WERI-Rb-1 (cell line): Measurements from ENCODE around the gene NEDD8.
A peak's percentile ranks its signal among the peaks of the same experiment; 100 is the strongest.

Source experiments
- DNase-seq: peaks from one replicate; pipeline ENCODE4 v3.0.0-alpha.2; 2020
- H3K27ac ChIP-seq: fragments of 250-450 bp; sonication (Bioruptor Pico); 2 replicates; pipeline ENCODE4 v1.5.1; 2020; ENCODE audit warnings: mild to moderate bottlenecking, moderate library complexity
- H3K27me3 ChIP-seq: fragments of 250-450 bp; sonication (Bioruptor Pico); 2 replicates; pipeline ENCODE4 v1.5.1; 2021; ENCODE audit warnings: mild to moderate bottlenecking, low read depth, moderate library complexity; ENCODE audit not compliant: insufficient read depth, severe bottlenecking
- H3K36me3 ChIP-seq: fragments of 250-450 bp; sonication (Bioruptor Pico); 2 replicates; pipeline ENCODE4 v1.5.1; 2020; ENCODE audit warnings: mild to moderate bottlenecking, moderate library complexity
- H3K4me3 ChIP-seq: 2 replicates; pipeline ENCODE4 v1.5.1; 2011; ENCODE audit warnings: low read depth, mild to moderate bottlenecking, control low read depth, low read length
- H3K9me3 ChIP-seq: fragments of 250-450 bp; sonication (Bioruptor Pico); 2 replicates; pipeline ENCODE4 v1.5.1; 2021; ENCODE audit warnings: mild to moderate bottlenecking, moderate library complexity; ENCODE audit not compliant: severe bottlenecking
- CTCF ChIP-seq: IDR thresholded peaks from 2 replicates; pipeline ENCODE4 v1.5.1; 2011; ENCODE audit warnings: low read depth, mild to moderate bottlenecking, control low read depth, inconsistent platforms, low read length

NEDD8 gene

DNA sequence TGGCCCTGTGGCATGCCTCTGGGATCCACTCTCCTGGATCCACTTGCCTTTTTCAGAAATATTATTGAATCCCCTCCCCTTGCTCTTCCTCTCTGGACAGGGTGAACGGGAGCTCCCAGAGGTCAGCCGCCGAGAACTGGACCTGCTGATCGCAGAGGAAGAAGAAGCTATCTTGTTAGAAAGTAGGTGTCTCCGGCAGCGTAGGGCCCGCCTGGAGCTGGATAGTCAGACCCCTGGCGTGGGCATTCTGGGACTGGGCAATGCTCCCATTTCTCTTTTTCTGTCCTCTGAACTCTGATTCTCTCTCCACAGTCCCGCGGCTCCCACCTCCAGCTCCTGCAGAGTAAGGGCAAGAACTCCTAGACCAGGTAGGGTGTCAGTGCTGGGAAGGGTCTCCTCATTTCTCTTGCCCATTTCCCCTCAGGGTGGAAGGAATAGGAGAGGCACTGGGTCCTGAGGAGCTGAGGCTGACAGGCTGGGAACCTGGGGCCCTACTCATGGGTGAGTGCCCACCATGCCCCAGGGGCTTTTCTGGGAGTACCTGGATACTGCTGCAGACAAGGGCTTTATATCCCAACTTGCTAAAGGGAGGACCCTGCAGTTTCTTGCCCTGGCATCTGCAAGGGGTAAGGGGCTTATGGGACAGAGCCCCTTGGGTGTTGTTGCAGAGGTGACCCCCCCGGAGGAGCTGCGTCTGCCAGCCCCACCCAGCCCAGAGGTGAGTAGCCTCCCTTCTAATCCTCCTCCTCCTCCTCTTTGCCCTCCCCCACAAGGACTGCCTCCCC lies 54.9 kb downstream of the NEDD8 start:
- Histone ChIP-seq H3K4me3 (no peak overlapping the region), H3K27ac (no peak overlapping the region), H3K36me3 (peaks cover 94% of the 10 kb centered on the region), H3K27me3 (no peaks in the 10 kb centered on the region), H3K9me3 (no peaks in the 10 kb centered on the region)
- no peak for DNase-seq
- TF ChIP-seq CTCF = no peak

GRCh38 chr14:24176599-24176998 lies 55.6 kb downstream of the NEDD8 start:
- Histone ChIP-seq H3K27ac (no peak overlapping the region), H3K4me3 (no peak overlapping the region), H3K36me3 (peaks cover 91% of the 10 kb centered on the region), H3K27me3 (no peaks in the 10 kb centered on the region), H3K9me3 (no peaks in the 10 kb centered on the region)
- TF ChIP-seq CTCF = no peak
- DNase-seq = no peak

DNA sequence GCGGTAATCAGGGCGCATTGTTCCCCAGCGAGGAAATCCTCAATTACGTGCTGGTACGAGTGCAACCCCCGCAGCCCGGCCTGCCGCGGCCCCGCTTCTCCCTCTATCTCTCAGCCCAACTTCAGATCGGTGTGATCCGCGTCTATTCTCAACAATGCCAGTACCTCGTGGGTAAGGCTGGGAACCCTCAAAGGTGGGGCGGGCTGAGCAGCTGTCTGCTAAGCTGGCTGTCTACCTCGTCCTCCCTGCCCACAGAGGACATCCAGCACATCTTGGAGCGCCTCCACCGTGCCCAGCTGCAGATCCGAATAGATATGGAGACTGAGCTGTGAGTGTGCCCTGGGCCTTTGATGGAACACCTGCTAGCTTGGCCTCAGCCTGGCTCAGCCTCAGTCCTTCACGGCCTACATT lies 59.3 kb downstream of the NEDD8 start:
- H3K9me3 ChIP-seq = no peaks in the 10 kb centered on the region

DNA sequence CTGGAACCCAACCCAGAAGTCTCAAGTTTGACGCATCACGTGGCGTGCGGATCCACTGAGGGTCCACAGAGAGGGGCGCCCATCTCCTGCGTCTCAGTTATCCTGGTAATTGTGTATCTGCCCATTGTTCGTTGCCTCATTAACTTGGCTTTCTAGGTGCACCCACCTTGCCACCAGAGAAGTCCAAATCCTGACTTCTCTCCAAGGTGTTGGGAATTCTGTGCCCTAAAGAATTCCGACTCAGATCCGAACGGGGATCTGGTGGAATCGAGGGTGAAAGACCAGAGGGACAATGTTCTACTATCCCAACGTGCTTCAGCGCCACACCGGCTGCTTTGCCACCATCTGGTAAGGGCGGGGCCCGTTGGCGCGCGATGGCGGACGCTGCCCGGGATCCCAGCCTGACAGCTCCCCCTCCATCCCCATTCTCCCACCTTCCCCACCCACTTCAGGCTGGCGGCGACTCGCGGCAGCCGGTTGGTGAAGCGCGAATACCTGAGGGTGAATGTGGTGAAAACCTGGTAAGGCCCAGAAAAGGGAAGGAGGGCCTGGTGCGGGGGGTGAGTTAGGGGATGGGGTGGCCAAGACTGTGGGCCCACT lies 59.8 kb downstream of the NEDD8 start:
- Histone ChIP-seq H3K9me3 (no peaks in the 10 kb centered on the region), H3K4me3 (peak overlapping the region; percentile 75), H3K27me3 (no peaks in the 10 kb centered on the region), H3K36me3 (peaks cover 48% of the 10 kb centered on the region), H3K27ac (peak overlapping the region; percentile 90)
- peak; percentile 49 for DNase-seq
- TF ChIP-seq CTCF = no peak

More for the DNA sequence above, 59.3 kb downstream of the NEDD8 start:
- Histone ChIP-seq H3K36me3 (peaks cover 53% of the 10 kb centered on the region), H3K27me3 (no peaks in the 10 kb centered on the region), H3K4me3 (peak overlapping the region; percentile 75), H3K27ac (peak overlapping the region; percentile 90)
- TF ChIP-seq CTCF = no peak
- no peak for DNase-seq

DNA sequence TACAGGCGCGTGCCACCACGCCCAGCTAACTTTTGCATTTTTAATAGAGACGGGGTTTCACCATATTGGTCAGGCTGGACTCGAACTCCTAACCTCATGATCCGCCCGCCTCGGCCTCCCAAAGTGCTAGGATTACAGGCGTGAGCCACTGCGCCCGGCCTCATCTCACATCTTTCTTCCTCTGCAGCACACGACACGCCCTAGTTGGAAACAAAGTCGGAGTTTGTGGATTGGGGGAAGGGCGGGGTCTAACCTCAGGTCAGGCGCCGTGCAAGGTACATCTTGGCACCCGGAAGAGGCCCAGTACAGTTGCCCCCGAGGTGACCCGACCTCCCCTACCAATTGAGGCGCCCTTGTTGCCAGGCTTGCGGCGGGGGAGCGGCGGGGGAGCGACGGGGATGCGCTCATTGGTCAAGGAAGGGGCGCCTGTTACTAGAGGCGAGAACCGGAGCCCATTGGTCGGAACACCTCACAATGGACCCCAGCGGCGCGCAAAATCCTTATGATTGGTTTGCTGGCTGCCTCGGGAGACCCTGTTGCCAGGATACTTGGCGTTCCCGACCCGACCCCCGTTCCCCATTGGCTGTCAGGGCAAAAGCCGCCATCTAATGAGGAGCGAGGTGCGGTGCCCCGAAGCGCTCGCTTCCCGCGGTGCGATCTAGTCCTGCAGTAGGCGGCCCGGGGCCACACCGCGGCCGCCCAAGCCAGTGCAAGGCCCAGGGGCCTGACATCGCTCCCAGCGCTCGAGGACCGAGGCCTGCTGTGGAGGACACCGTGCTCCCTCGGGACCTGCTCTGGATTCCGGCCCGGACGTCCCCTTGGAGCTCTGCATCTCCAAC lies 60.5 kb downstream of the NEDD8 start, which contains the start of gene REC8:
Gene REC8 (plus strand): TSS at position 659 of the 839 bp plus-strand sequence. CDS start 473 bp downstream, outside the sequence.
- H3K9me3 ChIP-seq = no peaks in the 10 kb centered on the region
- peak; percentile 99 for DNase-seq
- peaks cover 41% of the 10 kb centered on the region for H3K36me3 ChIP-seq
- no peak for TF ChIP-seq CTCF
- peak within 1 kb of the TSS; percentile 75 for H3K4me3 ChIP-seq
- H3K27me3 ChIP-seq = no peaks in the 10 kb centered on the region
- H3K27ac ChIP-seq = peak within 1 kb of the TSS; percentile 90
